SK-N-MC (cell line): ENCODE measurements around the gene SLC25A13.

Experiments
- EZH2 ChIP-seq: fragments of 200-600 bp; sonication (generic); IDR thresholded peaks from one replicate; pipeline ENCODE4 v1.6.1; 2017; ENCODE audit warnings: antibody characterized with exemption
- FOXP2 ChIP-seq: optimal IDR thresholded peaks from 2 replicates; pipeline ENCODE3; 2011; ENCODE audit warnings: mild to moderate bottlenecking, moderate library complexity; ENCODE audit not compliant: insufficient read depth; ENCODE audit errors: extremely low read length, control extremely low read depth
- POLR2AphosphoS5 ChIP-seq: IDR thresholded peaks from 2 replicates; pipeline ENCODE4 v1.6.1; 2012; ENCODE audit warnings: mild to moderate bottlenecking, low read depth, low read length, borderline replicate concordance

DNA sequence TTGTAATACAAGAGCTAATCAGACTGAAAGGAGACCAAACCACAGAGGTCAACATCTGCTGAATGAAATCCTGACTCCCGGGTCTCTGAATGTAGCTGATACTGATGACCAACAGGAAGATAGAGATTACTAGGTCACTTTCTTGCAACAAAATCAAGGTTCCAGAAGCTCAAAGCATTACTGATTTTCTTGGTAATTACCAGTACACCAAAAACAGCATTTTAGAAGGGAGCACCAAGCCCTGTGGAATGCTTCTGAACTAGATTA is 177.7 kb downstream of the SLC25A13 start:
- no peak for TF ChIP-seq POLR2AphosphoS5
- TF ChIP-seq FOXP2, result no peak
- no peak for TF ChIP-seq EZH2
